Skeletal muscle tissue (tissue), 2 donors: ENCODE results near the gene ZNF682. TPM values are rescaled to one million over a fixed set of nuclear protein-coding genes. Genes with fewer than 3 reads are reported as not detected.

Source experiments
- small RNA-seq: library from RNA; depleted of rRNA; stranded (forward); fragments of <200 nt; gene quantifications from one replicate; pipeline ENCODE3, GENCODE V24; 2014
- total RNA-seq: library from RNA; depleted of rRNA; stranded (reverse); fragments of >200 nt; gene quantifications from one replicate; pipeline ENCODE4 v1.2.3, GENCODE V29; 2014

The ZNF682 gene
- total RNA-seq, 1 donor from 2014 or later: 2.6 TPM

Small RNAs within 50 kb of the gene (small RNA-seq; reads per million reads assigned to genes)
- gene AC006539.3: not detected

Other genes starting within 250 kb of the ZNF682 start
- 20.9 TPM for gene ZNF506, start 217.8 kb downstream of the ZNF682 start, total RNA-seq
- 7.3 TPM for gene ZNF253, start 173.6 kb downstream of the ZNF682 start, total RNA-seq
- 7.3 TPM for gene ZNF93, start 138.6 kb downstream of the ZNF682 start, total RNA-seq
- 1.0 TPM for gene ZNF90, start 38.5 kb upstream of the ZNF682 start, total RNA-seq
- 8.4 TPM for gene ZNF486, start 127.7 kb upstream of the ZNF682 start, total RNA-seq